Neural crest cell (in vitro differentiated cells): ENCODE measurements around the gene RPL35. TPM values are rescaled to one million over a fixed set of nuclear protein-coding genes. Genes with fewer than 3 reads are reported as not detected.

ENCODE experiments used
- DNase-seq: peaks from one replicate; pipeline ENCODE4 v3.0.0; 2021; ENCODE audit warnings: low read depth, mixed read lengths, low spot score
- H3K27ac Mint-ChIP-seq: one replicate; pipeline ENCODE4 v1.8.0; 2021; ENCODE audit warnings: mild to moderate bottlenecking, mixed read lengths; ENCODE audit not compliant: unreplicated experiment
- H3K27me3 Mint-ChIP-seq: 2 replicates; pipeline ENCODE4 v1.8.0; 2021; ENCODE audit warnings: low read depth, mild to moderate bottlenecking, mixed read lengths
- H3K36me3 Mint-ChIP-seq: 2 replicates; pipeline ENCODE4 v1.8.0; 2021; ENCODE audit warnings: low read depth, mild to moderate bottlenecking, mixed read lengths
- H3K4me1 Mint-ChIP-seq: 2 replicates; pipeline ENCODE4 v1.8.0; 2021; ENCODE audit warnings: mixed read lengths
- H3K4me3 Mint-ChIP-seq: one replicate; pipeline ENCODE4 v1.8.0; 2021; ENCODE audit warnings: mild to moderate bottlenecking, mixed read lengths
- H3K9me3 Mint-ChIP-seq: 2 replicates; pipeline ENCODE4 v1.8.0; 2021; ENCODE audit warnings: mixed read lengths
- CTCF ChIP-seq: fragments of 200-600 bp; sonication (generic); conservative IDR thresholded peaks from 2 replicates; pipeline ENCODE4 v1.5.0; 2021; ENCODE audit warnings: antibody characterized with exemption, mild to moderate bottlenecking
- long read RNA-seq: library from polyadenylated mRNA; unstranded; transcript quantifications from one replicate; pipeline ENCODE4 v2.0.0, GENCODE V29; 2020
- total RNA-seq: library from RNA; stranded (reverse); gene quantifications from 2 replicates; pipeline ENCODE4 v1.2.1, GENCODE V29; 2021

RPL35 gene
- 1,588 and 1,675 TPM in 2 replicates for total RNA-seq
- long read RNA-seq, transcript RPL35-203 (3 exons, 785 nt), result minor isoform, 25 of 329 reads
- long read RNA-seq, transcript RPL35-201 (4 exons, 455 nt), result major isoform, 288 of 329 reads
- long read RNA-seq, partial matches to known transcripts, result 9 of 329 reads
- long read RNA-seq, other reads (novel, unspliced or antisense), result 7 of 329 reads

- Mint-ChIP-seq H3K27ac (peak within 1 kb of the TSS; percentile 99), H3K36me3 (peaks cover 21% of the 10 kb centered on the region), H3K4me3 (peak within 1 kb of the TSS; percentile 95), H3K9me3 (no peaks in the 10 kb centered on the region), H3K4me1 (peaks cover 37% of the 10 kb centered on the region), H3K27me3 (no peaks in the 10 kb centered on the region)
- peak; percentile 93 for DNase-seq
- TF ChIP-seq CTCF, result no peak
These were observed at the start of gene RPL35, which contains the start of gene ARPC5L for GRCh38 chr9:124861342-124862229. Gene RPL35, minus strand, starts transcription at chr9:124861957. Its CDS starts 45 bp downstream, at chr9:124861912. Gene ARPC5L, plus strand, starts transcription at chr9:124862130. Its CDS starts 7,161 bp downstream, at chr9:124869291.

GRCh38 chr9:124908098-124908497 lies 46.3 kb upstream of the RPL35 start:
- no peaks in the 10 kb centered on the region for H3K27me3 Mint-ChIP-seq
- no peak overlapping the region for H3K27ac Mint-ChIP-seq
- no peak overlapping the region for H3K4me3 Mint-ChIP-seq
- peaks cover 12% of the 10 kb centered on the region for H3K36me3 Mint-ChIP-seq
- H3K9me3 Mint-ChIP-seq, result no peaks in the 10 kb centered on the region
- DNase-seq, result no peak
- H3K4me1 Mint-ChIP-seq, result no peaks in the 10 kb centered on the region
- no peak for TF ChIP-seq CTCF

GRCh38 chr9:124906966-124907365 lies 45.2 kb upstream of the RPL35 start:
- no peak overlapping the region for H3K27ac Mint-ChIP-seq
- no peak overlapping the region for H3K4me3 Mint-ChIP-seq
- H3K9me3 Mint-ChIP-seq, result no peaks in the 10 kb centered on the region
- no peaks in the 10 kb centered on the region for H3K27me3 Mint-ChIP-seq
- DNase-seq, result no peak
- H3K4me1 Mint-ChIP-seq, result no peaks in the 10 kb centered on the region
- H3K36me3 Mint-ChIP-seq, result peaks cover 12% of the 10 kb centered on the region
- no peak for TF ChIP-seq CTCF

GRCh38 chr9:124899845-124900244 lies 38.1 kb upstream of the RPL35 start:
- Mint-ChIP-seq H3K9me3 (no peaks in the 10 kb centered on the region), H3K4me1 (peaks cover 8% of the 10 kb centered on the region), H3K27ac (no peak overlapping the region), H3K27me3 (no peaks in the 10 kb centered on the region), H3K36me3 (peaks cover 9% of the 10 kb centered on the region), H3K4me3 (no peak overlapping the region)
- TF ChIP-seq CTCF, result no peak
- DNase-seq, result no peak

- no peak overlapping the region for H3K4me3 Mint-ChIP-seq
- H3K27ac Mint-ChIP-seq, result peak overlapping the region; percentile 20
- no peaks in the 10 kb centered on the region for H3K9me3 Mint-ChIP-seq
- no peak for TF ChIP-seq CTCF
- H3K36me3 Mint-ChIP-seq, result peaks cover 14% of the 10 kb centered on the region
- DNase-seq, result no peak
- peaks cover 11% of the 10 kb centered on the region for H3K4me1 Mint-ChIP-seq
- no peaks in the 10 kb centered on the region for H3K27me3 Mint-ChIP-seq
These were observed 36.1 kb upstream of the RPL35 start for GRCh38 chr9:124897570-124898460.
